NCI-H446 (cell line): Measurements from ENCODE around the gene VTCN1.
"Not testable (repeated sequence)": the region's sequence is repeated elsewhere in the genome, so short reads cannot be mapped to it uniquely, and the experiment has no call there.

ENCODE experiments used
- DNase-seq, 2 experiments: peaks; one replicate each; lab custom pipeline; 2025; lab: John Stamatoyannopoulos, UW

VTCN1 gene

GRCh38 chr1:117166076-117166475 lies 44.7 kb downstream of the VTCN1 start:
- no peak for DNase-seq

- no peak for DNase-seq
Observed at GRCh38 chr1:117164209-117164608, 46.5 kb downstream of the VTCN1 start.

- no peak for DNase-seq
Observed at GRCh38 chr1:117162816-117163215, 47.9 kb downstream of the VTCN1 start.

- DNase-seq, result no peak
Observed at GRCh38 chr1:117161887-117162286, 48.8 kb downstream of the VTCN1 start.

- DNase-seq, result not testable (repeated sequence)
Observed at GRCh38 chr1:117151305-117151704, 59.4 kb downstream of the VTCN1 start.

GRCh38 chr1:117150316-117150715 lies 60.4 kb downstream of the VTCN1 start:
- DNase-seq, result no peak

GRCh38 chr1:117147856-117148588 lies 62.7 kb downstream of the VTCN1 start:
- DNase-seq, result no peak

- DNase-seq, result no peak
Observed at GRCh38 chr1:117147341-117147831, 63.3 kb downstream of the VTCN1 start.

GRCh38 chr1:117146575-117147340 lies 64.0 kb downstream of the VTCN1 start:
- peak; percentile 70 to 87 for DNase-seq

GRCh38 chr1:117146072-117146471 lies 64.7 kb downstream of the VTCN1 start:
- no peak for DNase-seq

GRCh38 chr1:117143871-117144270 lies 66.9 kb downstream of the VTCN1 start:
- DNase-seq, result peak; percentile 40 to 80

GRCh38 chr1:117143172-117143571 lies 67.6 kb downstream of the VTCN1 start:
- no peak for DNase-seq

GRCh38 chr1:117142200-117142599 lies 68.5 kb downstream of the VTCN1 start:
- peak in 1 of 2 experiments; percentile 44 for DNase-seq

GRCh38 chr1:117138561-117138960 lies 72.2 kb downstream of the VTCN1 start:
- peak; percentile 52 to 58 for DNase-seq

- peak; percentile 67 to 84 for DNase-seq
Observed at GRCh38 chr1:117138106-117138505, 72.6 kb downstream of the VTCN1 start.

GRCh38 chr1:117137281-117137855 lies 73.4 kb downstream of the VTCN1 start:
- DNase-seq, result no peak

- DNase-seq, result no peak
Observed at GRCh38 chr1:117136749-117137148, 74.0 kb downstream of the VTCN1 start.

GRCh38 chr1:117135329-117135728 lies 75.4 kb downstream of the VTCN1 start:
- DNase-seq, result no peak

GRCh38 chr1:117130526-117130925 lies 80.2 kb downstream of the VTCN1 start:
- no peak for DNase-seq

GRCh38 chr1:117128323-117129079 lies 82.2 kb downstream of the VTCN1 start:
- peak; percentile 41 to 75 for DNase-seq

GRCh38 chr1:117127795-117128194 lies 82.9 kb downstream of the VTCN1 start:
- DNase-seq, result no peak

- no peak for DNase-seq
Observed at GRCh38 chr1:117124661-117125060, 86.1 kb downstream of the VTCN1 start.
